ENCODE data around the gene ATL1.

ATL1 gene

GRCh38 chr14:50594577-50595316 lies 34.8 kb downstream of the ATL1 start:
- ATAC-seq (ENCODE audit: insufficient read depth, low read depth) (no peak), DNase-seq (no peak)
- no peak overlapping the region for H3K27ac ChIP-seq (ENCODE audit: low read length)
- H2AFZ ChIP-seq (ENCODE audit: low read depth, low read length) = no peak overlapping the region
- no peaks in the 10 kb centered on the region for H3K27me3 ChIP-seq (ENCODE audit: insufficient read depth, low read length, poor library complexity)
- no peaks in the 10 kb centered on the region for H3K4me1 ChIP-seq (ENCODE audit: insufficient read depth, low read length)
- H3K9me3 ChIP-seq (ENCODE audit: insufficient read depth, low read length, severe bottlenecking) = no peaks in the 10 kb centered on the region
- no peak overlapping the region for H3K9ac ChIP-seq (ENCODE audit: low read depth, low read length)
- TF ChIP-seq EZH2 (IDR thresholded peaks at IDR 0.05; ENCODE audit: borderline replicate concordance, low read depth, low read length, severe bottlenecking) (no peak), CTCF (IDR thresholded peaks at IDR 0.05; ENCODE audit: borderline replicate concordance, extremely low read depth, low read length, poor library complexity, severe bottlenecking) (no peak)
- H3K79me2 ChIP-seq (ENCODE audit: insufficient read depth, low read length) = no peaks in the 10 kb centered on the region
- H4K20me1 ChIP-seq (ENCODE audit: insufficient read depth, low read length) = no peaks in the 10 kb centered on the region
- no peak overlapping the region for H3K4me2 ChIP-seq (ENCODE audit: insufficient read depth, low read length)
- H3K36me3 ChIP-seq (ENCODE audit: insufficient read depth, low read length) = no peaks in the 10 kb centered on the region; the same call in 1 of the 2 replicates
- H3K4me3 ChIP-seq (ENCODE audit: low read depth in 1 of 2, low read length in 2 of 2) = no peak overlapping the region

GRCh38 chr14:50598765-50599164 lies 38.8 kb downstream of the ATL1 start:
- ATAC-seq (ENCODE audit: insufficient read depth, low read depth) = no peak
- Histone ChIP-seq H3K4me3 (ENCODE audit: low read depth in 1 of 2, low read length in 2 of 2) (no peak overlapping the region), H3K4me2 (ENCODE audit: insufficient read depth, low read length) (no peak overlapping the region), H2AFZ (ENCODE audit: low read depth, low read length) (no peak overlapping the region), H3K79me2 (ENCODE audit: insufficient read depth, low read length) (no peaks in the 10 kb centered on the region), H3K27me3 (ENCODE audit: insufficient read depth, low read length, poor library complexity) (no peaks in the 10 kb centered on the region), H3K36me3 (ENCODE audit: insufficient read depth, low read length) (no peaks in the 10 kb centered on the region; the same call in 1 of the 2 replicates), H3K27ac (ENCODE audit: low read length) (no peak overlapping the region), H3K9me3 (ENCODE audit: insufficient read depth, low read length, severe bottlenecking) (no peaks in the 10 kb centered on the region), H4K20me1 (ENCODE audit: insufficient read depth, low read length) (no peaks in the 10 kb centered on the region), H3K4me1 (ENCODE audit: insufficient read depth, low read length) (no peaks in the 10 kb centered on the region), H3K9ac (ENCODE audit: low read depth, low read length) (no peak overlapping the region)
- no peak for DNase-seq
- no peak for TF ChIP-seq EZH2 (IDR thresholded peaks at IDR 0.05; ENCODE audit: borderline replicate concordance, low read depth, low read length, severe bottlenecking)
- TF ChIP-seq CTCF (IDR thresholded peaks at IDR 0.05; ENCODE audit: borderline replicate concordance, extremely low read depth, low read length, poor library complexity, severe bottlenecking) = no peak

GRCh38 chr14:50599700-50600444 lies 39.9 kb downstream of the ATL1 start:
- Histone ChIP-seq H3K4me1 (ENCODE audit: insufficient read depth, low read length) (no peaks in the 10 kb centered on the region), H2AFZ (ENCODE audit: low read depth, low read length) (no peak overlapping the region), H4K20me1 (ENCODE audit: insufficient read depth, low read length) (no peaks in the 10 kb centered on the region), H3K36me3 (ENCODE audit: insufficient read depth, low read length) (no peaks in the 10 kb centered on the region), H3K4me3 (ENCODE audit: low read depth in 1 of 2, low read length in 2 of 2) (no peak overlapping the region), H3K9me3 (ENCODE audit: insufficient read depth, low read length, severe bottlenecking) (no peaks in the 10 kb centered on the region), H3K27me3 (ENCODE audit: insufficient read depth, low read length, poor library complexity) (no peaks in the 10 kb centered on the region), H3K27ac (ENCODE audit: low read length) (no peak overlapping the region), H3K79me2 (ENCODE audit: insufficient read depth, low read length) (no peaks in the 10 kb centered on the region), H3K4me2 (ENCODE audit: insufficient read depth, low read length) (no peak overlapping the region), H3K9ac (ENCODE audit: low read depth, low read length) (no peak overlapping the region)
- DNase-seq (no peak), ATAC-seq (ENCODE audit: insufficient read depth, low read depth) (peak; percentile 29; the same call in 1 of the 3 replicates)
- TF ChIP-seq EZH2 (IDR thresholded peaks at IDR 0.05; ENCODE audit: borderline replicate concordance, low read depth, low read length, severe bottlenecking) (no peak), CTCF (IDR thresholded peaks at IDR 0.05; ENCODE audit: borderline replicate concordance, extremely low read depth, low read length, poor library complexity, severe bottlenecking) (peak; percentile 60)
